Pulmonary artery endothelial cell (primary cell): ENCODE results near the gene PPP1R3F. TPM values are rescaled to one million over a fixed set of nuclear protein-coding genes. Genes with fewer than 3 reads are reported as not detected.
"Not testable (repeated sequence)": the region's sequence is repeated elsewhere in the genome, so short reads cannot be mapped to it uniquely, and the experiment has no call there.

Source experiments
- DNase-seq: peaks from one replicate; pipeline ENCODE4 v3.0.0-alpha.2; 2011; ENCODE audit warnings: low read depth, low spot score
- total RNA-seq: library from RNA; depleted of rRNA; stranded (reverse); fragments of >200 nt; gene quantifications from 2 replicates; pipeline ENCODE4 v1.2.3, GENCODE V29; 2014

The PPP1R3F gene
- total RNA-seq, 1 donor from 2014 or later, result 1.5 TPM

- DNase-seq, result no peak
These were observed 46.5 kb downstream of the PPP1R3F start for GRCh38 chrX:49316085-49316484.

DNA sequence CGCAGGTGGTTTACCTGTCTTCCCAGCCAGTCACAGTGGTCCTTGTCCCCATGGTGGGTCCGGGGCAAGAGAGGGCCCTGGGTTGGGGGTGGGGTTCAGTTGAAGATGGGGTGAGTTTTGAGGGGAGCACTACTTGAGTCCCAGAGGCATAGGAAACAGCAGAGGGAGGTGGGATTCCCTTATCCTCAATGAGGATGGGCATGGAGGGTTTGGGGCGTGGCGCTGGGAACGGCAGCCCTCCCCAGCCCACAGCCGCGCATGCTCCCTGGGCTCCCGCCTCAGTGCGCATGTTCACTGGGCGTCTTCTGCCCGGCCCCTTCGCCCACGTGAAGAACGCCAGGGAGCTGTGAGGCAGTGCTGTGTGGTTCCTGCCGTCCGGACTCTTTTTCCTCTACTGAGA lies 52.1 kb downstream of the PPP1R3F start, which contains the start of gene GAGE12J:
GAGE12J (plus strand) TSS at position 301 of the 400 bp plus-strand sequence. CDS start 1,157 bp downstream, outside the sequence.
- not testable (repeated sequence) for DNase-seq

GRCh38 chrX:49322266-49322665 lies 52.7 kb downstream of the PPP1R3F start:
- DNase-seq, result not testable (repeated sequence)

GRCh38 chrX:49323735-49324134 lies 54.1 kb downstream of the PPP1R3F start:
- DNase-seq, result not testable (repeated sequence)

DNA sequence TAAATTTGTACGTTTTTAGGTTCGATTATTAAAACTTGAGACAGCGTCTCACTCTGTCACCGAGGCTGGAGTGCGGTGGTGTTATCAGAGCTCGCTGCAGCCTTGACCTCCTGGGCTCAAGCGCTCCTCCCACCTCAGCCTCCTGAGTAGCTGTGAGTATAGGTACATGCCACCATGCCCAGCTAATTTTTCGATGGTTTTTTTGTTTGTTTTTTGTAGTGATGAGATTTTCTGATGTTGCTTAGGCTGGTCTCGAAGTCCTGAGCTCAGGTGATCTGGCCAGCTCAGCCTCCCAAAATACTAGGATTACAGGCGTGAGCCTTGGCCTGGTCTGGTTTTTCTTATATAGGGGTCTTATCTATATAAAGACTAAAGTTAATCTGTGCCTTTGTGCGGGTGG lies 60.8 kb downstream of the PPP1R3F start:
- not testable (repeated sequence) for DNase-seq

DNA sequence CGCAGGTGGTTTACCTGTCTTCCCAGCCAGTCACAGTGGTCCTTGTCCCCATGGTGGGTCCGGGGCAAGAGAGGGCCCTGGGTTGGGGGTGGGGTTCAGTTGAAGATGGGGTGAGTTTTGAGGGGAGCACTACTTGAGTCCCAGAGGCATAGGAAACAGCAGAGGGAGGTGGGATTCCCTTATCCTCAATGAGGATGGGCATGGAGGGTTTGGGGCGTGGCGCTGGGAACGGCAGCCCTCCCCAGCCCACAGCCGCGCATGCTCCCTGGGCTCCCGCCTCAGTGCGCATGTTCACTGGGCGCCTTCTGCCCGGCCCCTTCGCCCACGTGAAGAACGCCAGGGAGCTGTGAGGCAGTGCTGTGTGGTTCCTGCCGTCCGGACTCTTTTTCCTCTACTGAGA lies 61.7 kb downstream of the PPP1R3F start, which contains the start of gene GAGE13:
GAGE13 (plus strand) TSS at position 301 of the 400 bp plus-strand sequence. CDS start 1,156 bp downstream, outside the sequence.
- DNase-seq, result not testable (repeated sequence)

- not testable (repeated sequence) for DNase-seq
These were observed 62.2 kb downstream of the PPP1R3F start for GRCh38 chrX:49331841-49332240.

Other genes with a start within 250 kb of the PPP1R3F start
- gene TFE3, start 226.4 kb upstream of the PPP1R3F start, total RNA-seq, result 21.0 and 29.5 TPM in 2 replicates
- 0.42 and 0.66 TPM in 2 replicates for gene CCDC120, start 210.8 kb upstream of the PPP1R3F start, total RNA-seq
- gene PRAF2, start 195.8 kb upstream of the PPP1R3F start, total RNA-seq, result 4.4 and 5.9 TPM in 2 replicates
- gene WDR45, start 189.9 kb upstream of the PPP1R3F start, total RNA-seq, result 23.3 and 25.5 TPM in 2 replicates
- gene GPKOW, start 146.1 kb upstream of the PPP1R3F start, total RNA-seq, result 27.1 and 29.0 TPM in 2 replicates
- 0.59 and 1.2 TPM in 2 replicates for gene MAGIX, start 107.0 kb upstream of the PPP1R3F start, total RNA-seq
- 20.7 and 22.4 TPM in 2 replicates for gene PLP2, start 97.9 kb upstream of the PPP1R3F start, total RNA-seq
- 4.7 and 6.2 TPM in 2 replicates for gene PRICKLE3, start 83.4 kb upstream of the PPP1R3F start, total RNA-seq
- gene SYP, start 69.6 kb upstream of the PPP1R3F start, total RNA-seq, result 0.13 and 0.14 TPM in 2 replicates
- not detected in 2 replicates for gene CACNA1F, start 36.5 kb upstream of the PPP1R3F start, total RNA-seq
- 12.5 and 12.8 TPM in 2 replicates for gene CCDC22, start 34.3 kb upstream of the PPP1R3F start, total RNA-seq
- gene FOXP3, start 5.1 kb upstream of the PPP1R3F start, total RNA-seq, result not detected in 2 replicates
- gene GAGE10, start 33.9 kb downstream of the PPP1R3F start, total RNA-seq, result not detected in 2 replicates
- not detected in 2 replicates for gene GAGE12J, start 52.2 kb downstream of the PPP1R3F start, total RNA-seq
- gene GAGE13, start 61.8 kb downstream of the PPP1R3F start, total RNA-seq, result not detected in 2 replicates